Keratinocyte (primary cell): Measurements from ENCODE around the gene ELMO2. TPM values are rescaled to one million over a fixed set of nuclear protein-coding genes. Genes with fewer than 3 reads are reported as not detected.

ENCODE experiments used
- DNase-seq: peaks from one replicate; pipeline ENCODE4 v3.0.0-alpha.2; 2011; ENCODE audit warnings: low read depth, missing footprints, low spot score
- FAIRE-seq: peaks from 2 replicates; lab custom pipeline; 2011; peaks lifted over from hg19 to GRCh38; lab: Jason Lieb, UNC
- H2AFZ ChIP-seq: 2 replicates; pipeline ENCODE4 v1.6.0; 2012; ENCODE audit warnings: low read length, control low read depth, inconsistent platforms; ENCODE audit not compliant: control insufficient read depth
- H3K27ac ChIP-seq: 2 replicates; pipeline ENCODE4 v1.5.1; 2011; ENCODE audit warnings: low read length; ENCODE audit not compliant: control insufficient read depth, insufficient read depth
- H3K27me3 ChIP-seq: 3 replicates; pipeline ENCODE4 v1.6.0; 2011; ENCODE audit warnings: low read length; ENCODE audit not compliant: control insufficient read depth, insufficient read depth; ENCODE audit errors: extremely low read depth
- H3K36me3 ChIP-seq, 2 experiments: 2 replicates in 1 of 2; 3 replicates in 1 of 2; pipeline ENCODE4 v1.5.1; 2011; ENCODE audit warnings: low read length in 2 of 2, mild to moderate bottlenecking in 1 of 2; ENCODE audit not compliant: control insufficient read depth in 2 of 2, insufficient read depth in 2 of 2; ENCODE audit errors: extremely low read depth in 1 of 2
- H3K4me1 ChIP-seq: 3 replicates; pipeline ENCODE4 v1.5.1; 2011; ENCODE audit warnings: low read length; ENCODE audit not compliant: control insufficient read depth, insufficient read depth; ENCODE audit errors: extremely low read depth
- H3K4me2 ChIP-seq: 3 replicates; pipeline ENCODE4 v1.6.0; 2011; ENCODE audit warnings: low read depth, low read length; ENCODE audit not compliant: control insufficient read depth, insufficient read depth; ENCODE audit errors: extremely low read depth
- H3K4me3 ChIP-seq, 3 experiments: fragments of 200-600 bp in 1 of 3; sonication (generic) in 1 of 3; 2 replicates in 2 of 3; 3 replicates in 1 of 3; pipeline ENCODE4 v1.5.1; 2011 to 2016; ENCODE audit warnings: low read length in 3 of 3, mild to moderate bottlenecking in 3 of 3, control low read depth in 2 of 3, inconsistent platforms in 1 of 3, low read depth in 1 of 3, mixed read lengths in 1 of 3, mixed run types in 1 of 3, moderate library complexity in 1 of 3; ENCODE audit not compliant: control insufficient read depth in 2 of 3, insufficient read depth in 2 of 3; ENCODE audit errors: extremely low read depth in 1 of 3
- H3K79me2 ChIP-seq: 2 replicates; pipeline ENCODE4 v1.6.0; 2012; ENCODE audit warnings: low read length; ENCODE audit not compliant: control insufficient read depth, insufficient read depth
- H3K9ac ChIP-seq: 3 replicates; pipeline ENCODE4 v1.6.0; 2011; ENCODE audit warnings: low read length; ENCODE audit not compliant: control insufficient read depth, insufficient read depth; ENCODE audit errors: extremely low read depth
- H3K9me1 ChIP-seq: 3 replicates; pipeline ENCODE4 v1.6.0; 2011; ENCODE audit warnings: low read length; ENCODE audit not compliant: control insufficient read depth, insufficient read depth; ENCODE audit errors: extremely low read depth
- H3K9me3 ChIP-seq: 2 replicates; pipeline ENCODE4 v1.5.1; 2012; ENCODE audit warnings: low read depth, low read length; ENCODE audit not compliant: control insufficient read depth
- H4K20me1 ChIP-seq: 3 replicates; pipeline ENCODE4 v1.6.0; 2011; ENCODE audit warnings: low read length; ENCODE audit not compliant: control insufficient read depth, insufficient read depth; ENCODE audit errors: extremely low read depth
- CTCF ChIP-seq, 3 experiments: IDR thresholded peaks in 1 of 3; conservative IDR thresholded peaks in 1 of 3; optimal IDR thresholded peaks in 1 of 3; 2 replicates in 2 of 3; 3 replicates in 1 of 3; pipeline versions ENCODE3 to v1.5.1; 2011; ENCODE audit warnings: low read length in 3 of 3, mild to moderate bottlenecking in 3 of 3, moderate library complexity in 2 of 3, control low read depth in 1 of 3, inconsistent platforms in 1 of 3; ENCODE audit not compliant: insufficient read depth in 2 of 3; ENCODE audit errors: extremely low read depth in 1 of 3
- EZH2 ChIP-seq: IDR thresholded peaks from one replicate; pipeline ENCODE4 v1.6.1; 2012; ENCODE audit warnings: inconsistent platforms, mild to moderate bottlenecking, low read length, moderate library complexity
- dilution Hi-C: fragments of 300-500 bp; cut with MboI; formaldehyde crosslinking; loops from one replicate; pipeline ENCODE4 v1.7.0; 2020; ENCODE audit warnings: low sequenced_read_pairs; ENCODE audit not compliant: extremely low pct_ligation_motif_present
- polyA plus RNA-seq, 5 experiments: library from polyadenylated mRNA; depleted of rRNA in 3 of 5; stranded (reverse) in 3 of 5; stranded (forward) in 1 of 5; unstranded in 1 of 5; fragments of >200 nt; gene quantifications; 1 replicate in 1 of 5; 2 replicates in 3 of 5; 3 replicates in 1 of 5; pipeline versions ENCODE4 v1.2.1 to v1.2.3, GENCODE V29; 2011 to 2012; ENCODE audit warnings: missing spikeins in 2 of 5, low read depth in 1 of 5, low replicate concordance in 1 of 5

Gene ELMO2
- polyA plus RNA-seq, 1 donor (not counting 4 experiments of a cell fraction or from before 2014, with no cell fraction given), result 28.5 TPM

DNA sequence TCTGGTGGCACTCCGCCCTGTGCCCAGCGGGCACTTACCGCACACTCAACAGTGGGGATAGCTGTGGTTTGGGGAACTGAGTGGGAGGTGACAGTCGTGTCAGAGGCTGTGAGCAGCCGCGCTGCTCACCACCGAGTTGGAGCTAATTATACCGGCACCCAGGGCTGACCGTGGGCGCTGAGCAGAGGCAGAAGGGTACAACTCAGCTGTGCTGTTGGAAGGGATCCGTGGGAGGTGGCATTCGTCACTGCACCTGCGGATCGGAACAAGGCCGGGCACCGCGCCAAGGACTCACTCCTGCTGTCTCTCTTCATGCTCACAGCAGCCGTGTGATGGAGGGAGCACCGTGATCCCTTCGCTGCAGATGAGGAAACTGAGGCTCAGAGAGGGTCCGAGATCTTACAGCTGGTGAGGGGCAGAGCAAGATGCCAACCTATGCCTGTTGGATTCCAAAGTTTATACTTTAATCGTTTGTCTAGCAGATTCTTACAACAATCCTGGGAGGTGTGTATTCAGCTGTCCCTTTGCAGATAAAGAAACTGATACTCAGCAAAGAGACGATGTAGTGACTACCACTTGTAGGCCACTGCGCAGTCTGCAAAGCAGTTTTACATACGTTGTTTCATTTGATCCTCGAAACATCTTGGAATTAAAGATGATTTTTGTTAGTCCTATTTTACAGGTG, 713 bp upstream of the ELMO2 start:
- H3K36me3 ChIP-seq, result no peaks in the 10 kb centered on the region
- peak overlapping the region; percentile 56 for H3K9ac ChIP-seq
- H3K4me2 ChIP-seq, result peak overlapping the region; percentile 95
- no peaks in the 10 kb centered on the region for H3K9me1 ChIP-seq
- peak overlapping the region; percentile 76 to 90 (median 87) for H3K4me3 ChIP-seq
- H3K9me3 ChIP-seq, result no peaks in the 10 kb centered on the region
- H3K79me2 ChIP-seq, result peaks cover 25% of the 10 kb centered on the region
- peak overlapping the region; percentile 86 for H2AFZ ChIP-seq
- FAIRE-seq (no peak), DNase-seq (no peak)
- dilution Hi-C loops, result no loop called here
- TF ChIP-seq EZH2 (no peak), CTCF (optimal IDR thresholded peaks at IDR 0.05 in 1 of 3, IDR thresholded peaks at IDR 0.05 in 1 of 3, conservative IDR thresholded peaks at IDR 0.05 in 1 of 3; ENCODE audit: extremely low read depth in 1 of 3, insufficient read depth in 2 of 3, low read length in 3 of 3) (no peak)
- H3K4me1 ChIP-seq, result peaks cover 18% of the 10 kb centered on the region
- H3K27me3 ChIP-seq, result peaks cover 3% of the 10 kb centered on the region
- H3K27ac ChIP-seq, result no peak overlapping the region
- H4K20me1 ChIP-seq, result no peaks in the 10 kb centered on the region

DNA sequence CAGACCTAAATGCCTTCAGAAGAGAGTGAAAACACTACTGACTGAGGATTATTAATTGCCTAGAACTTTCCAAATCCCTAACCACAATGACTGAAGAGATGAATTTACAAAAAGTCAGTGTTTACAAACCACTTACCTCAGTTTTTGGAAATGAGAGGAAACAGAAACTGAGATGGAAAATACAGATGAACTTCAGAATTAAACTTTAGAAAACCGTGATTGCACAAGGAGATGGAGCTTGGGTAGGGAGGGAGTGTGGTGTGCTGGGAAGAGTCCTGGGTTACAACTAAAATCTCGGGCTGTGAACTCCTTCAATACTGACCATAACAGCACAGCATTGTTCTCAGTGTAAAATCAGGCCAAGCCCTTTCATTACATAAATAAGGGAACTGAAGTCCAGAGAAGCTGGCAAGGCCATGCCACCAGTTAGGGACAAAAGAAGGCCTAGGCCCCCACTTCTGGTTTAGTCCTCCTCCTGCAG, 4.0 kb downstream of the ELMO2 start:
- dilution Hi-C loops, result no loop called here
- H3K4me3 ChIP-seq, result no peak overlapping the region
- DNase-seq (no peak), FAIRE-seq (no peak)
- peaks cover 40% of the 10 kb centered on the region for H3K79me2 ChIP-seq
- TF ChIP-seq EZH2 (no peak), CTCF (optimal IDR thresholded peaks at IDR 0.05 in 1 of 3, IDR thresholded peaks at IDR 0.05 in 1 of 3, conservative IDR thresholded peaks at IDR 0.05 in 1 of 3; ENCODE audit: extremely low read depth in 1 of 3, insufficient read depth in 2 of 3, low read length in 3 of 3) (no peak)
- no peaks in the 10 kb centered on the region for H3K9me1 ChIP-seq
- no peak overlapping the region for H3K9ac ChIP-seq
- H3K4me2 ChIP-seq, result no peak overlapping the region
- H3K27me3 ChIP-seq, result no peaks in the 10 kb centered on the region
- peaks cover 3% of the 10 kb centered on the region for H4K20me1 ChIP-seq
- H3K4me1 ChIP-seq, result peaks cover 28% of the 10 kb centered on the region
- H2AFZ ChIP-seq, result no peak overlapping the region
- no peak overlapping the region for H3K27ac ChIP-seq
- no peaks in the 10 kb centered on the region for H3K9me3 ChIP-seq
- H3K36me3 ChIP-seq, result no peaks in the 10 kb centered on the region
